DMS 273 (cell line): ENCODE measurements around the gene COL4A2.
A peak's percentile ranks its signal among the peaks of the same experiment; 100 is the strongest.
"Not testable (repeated sequence)": the region's sequence is repeated elsewhere in the genome, so short reads cannot be mapped to it uniquely, and the experiment has no call there.

Source experiments
- DNase-seq: peaks from one replicate; lab custom pipeline; 2025; ENCODE audit not compliant: unreplicated experiment; lab: John Stamatoyannopoulos, UW

COL4A2 gene

DNA sequence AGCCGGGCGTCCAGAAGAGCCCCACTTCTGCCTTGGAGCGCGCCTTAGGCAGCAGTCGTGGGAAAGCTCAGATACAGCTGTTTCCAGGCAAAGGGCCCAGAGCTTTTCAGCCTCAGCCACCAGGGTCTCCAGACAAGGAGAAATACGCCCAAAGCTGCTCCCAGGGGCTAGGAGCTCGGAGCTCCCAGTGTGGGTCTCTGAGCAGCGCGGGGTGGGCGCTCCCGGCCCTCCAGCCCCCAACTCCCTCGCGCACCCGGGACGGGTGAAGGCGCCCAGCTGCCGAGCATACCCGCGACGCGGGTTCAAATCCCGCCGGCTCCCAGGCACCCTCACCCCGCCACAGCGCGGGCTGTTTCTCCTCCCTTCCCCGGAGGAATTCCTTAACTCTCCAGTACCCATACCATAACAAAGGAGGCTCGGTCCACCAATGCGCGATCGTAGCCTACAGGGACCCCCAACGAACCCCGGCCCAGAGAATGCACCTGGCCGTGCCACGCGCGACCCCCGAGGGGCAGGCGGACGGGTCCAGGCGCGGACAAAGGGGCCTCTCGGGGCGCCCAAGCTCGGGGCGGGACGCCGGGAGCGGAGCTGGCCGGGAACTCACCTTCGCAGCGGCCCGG, 634 bp upstream of the COL4A2 start:
- DNase-seq = peak; percentile 41

DNA sequence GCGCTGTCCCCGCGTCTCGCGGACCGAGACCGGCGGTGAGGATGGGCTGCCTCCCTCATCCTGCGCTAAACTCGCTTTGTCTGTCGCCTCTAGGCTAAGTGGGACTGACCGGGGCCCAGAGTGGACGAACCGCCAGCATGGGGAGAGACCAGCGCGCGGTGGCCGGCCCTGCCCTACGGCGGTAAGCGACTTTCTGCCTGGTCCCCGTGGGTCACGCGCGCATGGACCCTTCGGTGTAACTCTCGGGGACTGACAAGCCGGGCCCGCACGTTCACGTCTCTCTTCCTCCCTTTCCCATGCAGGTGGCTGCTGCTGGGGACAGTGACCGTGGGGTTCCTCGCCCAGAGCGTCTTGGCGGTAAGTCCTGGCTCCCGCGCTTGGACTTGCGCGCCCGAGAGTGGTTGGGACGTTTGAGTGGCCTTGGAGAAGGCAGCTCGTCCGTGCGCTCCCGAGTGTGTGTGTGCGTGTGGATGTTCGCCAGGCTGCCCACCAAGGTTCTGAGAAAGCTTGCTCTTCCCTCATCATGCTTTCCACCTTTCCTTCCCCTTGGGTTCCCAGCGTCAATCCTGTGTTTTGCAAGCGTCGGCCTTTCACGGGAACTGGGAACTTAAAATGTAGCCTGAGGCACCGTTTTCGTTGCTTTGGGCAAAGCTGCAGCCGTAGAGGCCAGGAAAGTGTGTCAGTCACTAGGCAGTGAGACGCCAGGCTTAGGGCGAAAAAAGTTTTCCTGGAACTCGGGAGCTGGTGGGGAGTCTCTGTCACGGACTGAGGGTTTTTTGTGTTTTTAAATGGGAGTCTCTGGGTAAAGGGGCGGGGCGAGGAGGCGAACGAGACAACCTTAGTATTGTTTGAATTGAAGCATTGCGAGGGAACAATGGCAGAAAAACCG, 927 bp downstream of the COL4A2 start:
- peak; percentile 42 for DNase-seq

DNA sequence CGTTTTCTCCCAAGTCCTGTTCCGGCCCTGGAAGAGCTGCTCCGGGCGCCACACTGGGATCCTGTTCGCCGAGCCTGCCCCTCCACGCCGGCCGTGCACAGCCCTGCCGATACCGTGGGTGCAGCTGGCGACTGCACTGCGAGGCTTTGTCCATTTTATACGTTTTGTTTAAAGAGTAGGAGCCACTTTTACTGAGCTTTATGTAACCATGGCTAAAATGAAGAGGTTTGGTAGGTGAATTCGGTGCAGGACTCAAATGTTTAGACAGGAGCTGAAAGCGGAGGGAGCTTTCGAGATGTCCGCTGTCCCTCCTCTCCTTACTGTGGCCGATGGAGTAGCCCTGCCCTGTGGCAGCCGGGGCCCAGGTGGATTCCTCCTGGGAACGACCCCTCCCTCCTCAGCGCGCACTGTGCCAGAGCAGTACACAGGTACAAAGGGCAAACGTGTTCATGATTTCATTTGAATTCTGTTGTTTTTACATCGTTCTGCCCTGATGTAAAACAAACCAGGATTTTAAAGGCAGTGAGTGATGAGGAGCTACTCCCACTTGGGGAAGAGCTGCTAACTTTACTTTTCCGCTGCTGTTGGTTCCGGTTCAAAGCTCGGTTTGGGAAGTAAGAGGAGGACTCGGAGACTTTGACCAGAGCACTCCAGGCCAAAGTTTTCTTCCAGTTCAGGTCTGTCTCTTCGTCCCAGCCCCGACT, 1.7 kb downstream of the COL4A2 start:
- DNase-seq = no peak

DNA sequence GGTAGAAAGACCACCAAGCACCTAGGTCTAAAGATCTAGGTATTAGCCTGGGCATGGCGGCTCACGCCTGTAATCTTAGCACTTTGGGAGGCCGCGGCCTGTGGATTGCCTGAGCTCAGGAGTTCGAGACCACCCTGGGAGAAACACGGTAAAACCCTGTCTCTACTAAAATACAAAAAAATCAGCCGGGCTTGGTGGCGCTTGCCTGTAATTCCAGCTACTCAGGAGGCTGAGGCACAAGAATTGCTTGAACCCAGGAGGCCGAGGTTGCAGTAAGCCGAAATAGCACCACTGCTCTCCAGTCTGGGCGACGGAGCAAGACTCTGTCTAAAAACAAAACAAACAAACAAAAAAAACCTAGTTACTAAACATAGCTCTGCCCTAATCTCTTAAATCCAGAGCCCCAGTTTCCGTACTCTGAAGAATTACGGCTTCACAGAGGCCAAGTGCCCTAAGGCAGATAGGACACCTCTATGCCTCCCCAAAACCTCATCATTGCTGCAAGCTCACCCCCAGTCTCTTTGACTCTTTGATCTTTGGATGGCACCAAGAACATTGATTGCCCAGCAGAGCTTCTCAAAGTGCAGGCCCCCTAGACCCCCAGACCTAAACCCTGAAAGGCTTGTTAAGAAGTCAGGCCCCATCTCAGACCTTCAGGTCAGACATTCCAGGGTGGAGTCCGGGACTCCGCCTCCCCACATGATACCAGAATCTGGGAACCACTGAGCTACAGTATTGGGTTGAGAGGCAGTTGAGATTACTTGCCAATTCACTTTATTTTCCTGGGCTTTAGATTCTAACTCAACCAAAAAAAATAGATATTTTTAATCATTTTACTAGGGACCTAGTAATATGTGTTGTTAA, 2.8 kb downstream of the COL4A2 start:
- DNase-seq = no peak

DNA sequence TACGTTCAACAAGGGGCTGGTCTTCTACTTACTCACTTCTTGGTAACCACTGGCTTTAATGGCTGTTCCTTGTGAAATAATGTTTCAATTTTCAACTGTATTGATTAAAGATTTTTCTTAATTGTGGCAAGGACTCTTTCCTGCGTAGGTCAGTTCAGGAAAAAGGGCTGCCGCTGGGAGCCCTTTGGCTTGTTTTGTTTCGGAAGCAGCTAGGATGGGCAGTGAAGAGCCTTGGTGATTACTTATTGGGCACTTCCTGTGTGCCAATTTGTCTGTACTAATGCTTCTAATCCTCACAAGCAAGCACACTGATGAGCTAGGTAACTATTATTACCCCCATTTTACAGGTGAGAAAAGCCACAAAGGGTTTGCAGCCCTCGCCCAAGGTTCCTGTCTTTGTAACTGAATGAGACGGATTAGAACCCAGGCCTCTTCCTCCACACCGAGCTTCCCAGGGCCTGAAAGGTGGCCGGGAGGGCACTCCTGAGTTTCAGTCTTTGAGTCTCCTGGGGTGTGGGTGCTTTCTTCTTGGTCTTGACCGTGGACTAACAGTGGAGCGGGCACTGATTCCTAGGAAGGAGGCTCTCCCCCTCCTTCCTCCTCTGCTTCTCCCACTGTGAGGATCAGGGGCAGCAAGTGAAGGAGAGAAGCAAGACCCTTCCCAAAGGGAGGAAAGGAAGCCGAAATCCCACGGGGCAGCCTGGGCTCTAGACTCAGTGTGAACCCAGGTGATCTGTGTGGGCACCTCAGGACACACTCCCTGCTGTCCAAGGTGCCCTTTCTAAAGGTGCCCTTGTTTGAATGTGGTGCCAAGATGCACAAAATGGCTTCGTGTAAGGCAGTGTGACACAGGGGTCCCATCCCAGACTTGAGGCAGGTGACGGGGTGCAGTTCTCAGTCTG, 3.7 kb downstream of the COL4A2 start:
- no peak for DNase-seq

DNA sequence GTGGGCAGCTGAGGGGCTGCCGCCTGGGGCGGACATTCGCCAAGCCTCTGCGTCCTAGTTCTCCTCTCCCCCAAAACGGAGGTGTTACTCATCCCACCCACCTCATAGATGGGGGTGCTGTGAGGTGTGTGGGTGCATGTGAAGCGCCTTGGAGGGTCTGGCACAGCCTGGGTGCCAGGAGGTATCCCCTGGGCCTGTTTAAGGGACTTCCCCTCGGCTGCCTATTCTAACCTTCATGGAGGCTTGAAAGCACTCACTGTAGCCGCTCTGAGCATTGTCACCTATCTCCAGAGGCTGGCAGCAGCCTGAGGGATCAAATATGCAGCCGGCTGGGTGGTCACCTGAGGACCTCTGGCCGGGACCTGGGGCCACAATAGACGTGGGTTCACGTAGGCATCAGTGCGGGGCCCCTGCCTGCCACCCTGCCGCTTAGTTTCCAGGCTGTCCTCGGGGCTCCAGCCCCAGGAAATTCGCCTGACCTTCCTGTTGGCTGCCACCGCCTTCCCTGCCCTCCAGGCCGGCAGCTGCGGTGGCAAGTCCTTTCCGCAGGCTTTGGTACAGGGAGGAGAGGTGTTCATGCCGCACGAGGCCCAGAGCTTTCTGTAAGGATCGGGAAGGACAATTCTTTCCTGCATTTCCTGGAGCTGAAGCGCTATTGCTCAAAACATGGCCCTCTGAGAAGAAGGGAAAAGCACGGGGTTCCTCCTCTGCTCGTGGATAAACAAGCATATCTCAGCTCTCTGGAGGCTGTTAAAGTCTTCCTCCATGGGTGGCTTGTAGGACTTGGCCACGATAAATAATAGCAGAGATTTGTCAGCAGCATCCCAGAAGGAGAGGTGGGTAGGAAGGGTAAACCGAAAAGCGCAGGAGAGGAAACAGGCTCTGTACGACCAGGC, 4.6 kb downstream of the COL4A2 start:
- no peak for DNase-seq

DNA sequence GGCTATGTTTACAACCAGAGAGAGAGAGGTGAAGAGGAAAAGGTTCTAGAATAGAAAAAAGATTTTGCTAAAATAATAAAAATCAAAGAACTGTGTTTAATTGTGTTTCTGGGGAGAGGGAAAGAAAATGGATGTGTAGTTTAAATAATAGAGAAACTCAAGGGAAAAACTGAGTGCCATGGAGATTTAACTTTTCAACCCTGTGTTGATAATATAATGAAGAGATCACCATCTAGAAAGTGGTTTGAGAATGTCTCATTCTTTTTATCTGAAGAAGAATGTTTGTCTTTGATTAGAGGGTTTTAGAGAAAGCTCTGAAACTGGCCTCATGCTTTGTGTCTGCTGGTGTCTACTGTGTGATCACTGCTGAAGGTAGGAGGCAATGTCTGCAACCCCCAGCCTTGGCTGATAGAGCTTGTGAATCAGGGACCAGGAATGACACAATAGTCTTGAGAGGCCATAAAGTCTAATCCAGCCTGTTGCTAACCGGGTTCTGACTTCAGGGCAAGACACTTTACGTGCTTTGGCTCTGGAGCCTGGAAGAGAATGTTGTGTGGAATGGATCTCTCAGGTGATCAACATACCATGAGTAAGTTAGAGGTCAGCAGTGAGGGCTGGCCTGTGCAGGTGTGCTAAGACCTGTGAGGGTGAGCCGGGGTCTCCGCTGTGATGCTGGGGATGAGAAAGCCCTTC, 5.4 kb downstream of the COL4A2 start:
- no peak for DNase-seq

DNA sequence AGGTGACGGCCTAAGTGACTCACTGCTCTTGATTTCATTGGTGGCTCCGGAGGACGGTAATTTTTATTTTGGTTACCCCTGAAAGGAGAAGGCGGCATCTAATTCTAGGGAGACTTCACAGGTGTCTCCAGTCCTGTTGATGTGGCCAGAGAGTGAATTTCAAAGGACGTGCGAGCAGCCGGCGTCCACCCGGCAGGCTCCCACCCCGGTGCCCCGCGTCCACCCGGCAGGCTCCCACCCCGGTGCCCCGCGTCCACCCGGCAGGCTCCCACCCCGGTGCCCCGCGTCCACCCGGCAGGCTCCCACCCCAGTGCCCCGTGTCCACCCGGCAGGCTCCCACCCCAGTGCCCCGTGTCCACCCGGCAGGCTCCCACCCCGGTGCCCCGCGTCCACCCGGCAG, 6.2 kb downstream of the COL4A2 start:
- DNase-seq = not testable (repeated sequence)

DNA sequence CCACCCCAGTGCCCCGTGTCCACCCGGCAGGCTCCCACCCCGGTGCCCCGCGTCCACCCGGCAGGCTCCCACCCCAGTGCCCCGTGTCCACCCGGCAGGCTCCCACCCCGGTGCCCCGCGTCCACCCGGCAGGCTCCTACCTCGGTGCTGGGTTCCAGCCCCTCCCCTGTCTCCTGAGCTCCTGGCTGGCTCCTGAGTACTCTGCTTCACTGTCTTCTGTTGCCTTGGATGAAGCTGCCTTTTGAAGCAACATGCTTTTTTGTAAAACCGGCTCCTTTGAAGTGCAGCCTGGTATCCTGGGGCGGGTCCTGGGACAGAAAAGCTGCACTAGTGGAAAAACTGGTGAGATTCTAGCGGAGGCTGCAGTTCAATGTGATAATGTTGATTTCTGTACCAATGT, 6.6 kb downstream of the COL4A2 start:
- DNase-seq = not testable (repeated sequence)

DNA sequence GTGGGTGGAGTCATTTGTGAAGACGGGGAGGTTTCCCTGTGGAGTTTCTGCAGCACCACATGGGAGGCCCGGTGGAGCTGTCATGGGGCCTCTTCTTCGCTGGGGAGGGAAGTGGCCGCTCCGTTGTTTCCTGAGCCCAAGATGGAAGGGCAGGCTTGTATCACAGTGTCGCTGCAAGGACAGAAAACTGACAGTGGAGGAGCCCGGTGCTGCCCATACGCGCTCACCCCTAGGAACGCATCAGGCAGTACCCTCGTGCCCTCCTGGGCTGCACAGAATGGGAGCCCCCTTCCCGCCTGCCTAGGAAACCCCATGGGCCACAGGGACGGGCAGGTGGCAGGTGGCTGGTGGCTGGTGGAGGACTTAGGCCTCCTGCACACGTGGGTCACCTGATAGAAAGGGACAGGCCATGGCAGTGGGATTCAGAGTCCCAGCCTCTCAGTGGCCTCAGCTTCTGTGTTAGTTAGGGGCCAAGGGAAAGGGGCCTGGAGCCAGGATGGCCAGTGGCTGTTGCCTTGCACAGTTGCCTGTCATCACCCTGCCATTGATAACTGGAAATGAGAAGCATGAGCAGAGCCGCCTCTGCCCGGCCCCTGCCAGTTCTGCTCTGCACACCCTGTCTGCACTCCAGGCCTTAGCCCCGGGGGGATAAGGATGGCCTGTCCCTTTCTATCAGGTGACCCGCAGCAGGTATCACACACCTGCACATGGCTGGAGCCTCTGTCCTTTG, 7.6 kb downstream of the COL4A2 start:
- no peak for DNase-seq

DNA sequence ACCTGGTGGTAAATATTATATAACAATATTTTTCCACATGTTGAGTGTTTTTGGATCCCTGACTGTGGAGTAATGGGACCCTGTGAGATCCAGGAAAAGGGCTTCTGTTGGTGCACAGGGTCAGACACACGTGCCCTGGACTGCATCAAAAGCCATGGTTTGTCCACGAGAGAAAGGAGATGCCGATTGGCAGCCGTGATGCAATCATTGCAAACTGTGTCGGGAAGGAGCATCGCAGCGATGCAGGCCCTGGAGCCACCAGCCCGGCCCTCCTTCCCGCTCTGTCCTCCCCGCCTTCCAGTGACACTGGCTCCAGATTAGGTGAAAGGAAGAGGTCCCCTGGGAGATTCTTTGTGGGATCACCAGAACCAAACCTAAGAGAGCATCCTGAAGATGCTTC, 9.1 kb downstream of the COL4A2 start:
- no peak for DNase-seq

DNA sequence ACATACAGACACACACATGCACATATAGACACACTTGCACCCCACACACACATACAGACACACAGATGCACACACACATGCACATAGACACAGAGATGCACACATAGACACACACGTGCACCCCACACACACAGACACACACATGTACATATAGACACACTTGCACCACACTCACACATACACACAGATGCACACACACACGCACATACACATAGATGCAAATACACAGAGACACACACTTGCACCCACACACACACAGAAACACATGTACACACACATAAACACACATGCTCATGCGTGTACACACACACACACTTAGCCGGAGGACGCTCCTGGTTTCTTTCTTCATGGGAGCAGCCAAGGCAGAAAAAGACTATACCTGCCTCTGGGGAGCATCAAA, 10.0 kb downstream of the COL4A2 start:
- no peak for DNase-seq

DNA sequence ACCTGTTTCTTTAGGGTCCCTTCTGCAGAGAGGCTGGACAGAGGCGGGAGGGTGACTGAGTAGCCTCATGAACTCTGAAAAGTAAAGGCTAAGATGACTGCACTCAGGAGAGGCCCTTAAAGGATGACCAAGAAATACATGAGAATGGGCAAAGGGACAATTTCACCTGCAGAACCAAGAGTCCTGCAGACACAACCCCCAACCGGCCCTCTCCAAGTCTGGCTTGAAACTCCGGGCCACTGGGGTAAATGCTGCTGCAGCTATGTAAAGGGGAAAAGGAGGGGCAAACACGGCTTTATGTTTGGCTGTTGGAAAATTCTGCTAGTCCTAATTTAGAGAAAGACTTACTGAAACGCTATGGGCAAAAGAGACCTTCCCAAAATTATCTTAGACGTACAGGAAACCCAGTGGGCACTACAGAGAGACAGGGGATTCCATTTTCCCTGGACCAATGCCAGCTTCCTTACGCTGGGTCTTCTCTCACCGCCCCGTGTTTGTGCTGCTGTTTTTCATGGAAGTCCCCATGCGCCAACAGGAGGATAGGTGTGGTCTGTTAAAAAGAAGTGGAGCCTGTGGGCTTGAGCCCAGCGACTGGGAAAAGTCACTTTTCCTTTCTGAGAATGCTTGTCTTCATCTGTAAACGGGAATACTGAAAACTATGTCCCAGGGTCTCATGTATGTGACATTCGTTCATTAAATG, 10.6 kb downstream of the COL4A2 start:
- no peak for DNase-seq

DNA sequence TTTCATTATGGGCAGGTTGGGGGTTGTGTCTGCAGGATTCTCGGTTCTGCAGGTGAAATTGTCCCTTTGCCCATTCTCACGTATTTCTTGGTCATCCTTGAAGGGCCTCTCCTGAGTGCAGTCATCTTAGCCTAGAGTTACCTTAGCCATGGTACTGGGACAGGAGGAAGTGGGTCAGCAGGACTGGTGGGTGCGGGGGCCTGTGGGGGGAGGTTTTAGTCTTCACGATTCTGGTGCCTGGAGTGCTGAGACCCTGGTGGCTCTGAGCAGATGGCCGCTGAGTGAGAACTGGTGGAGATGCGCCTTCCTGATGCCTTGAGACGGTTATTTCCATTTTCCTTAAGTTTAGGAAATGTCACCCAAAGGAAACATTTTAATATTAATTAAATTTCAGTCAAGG, 11.8 kb downstream of the COL4A2 start:
- no peak for DNase-seq

DNA sequence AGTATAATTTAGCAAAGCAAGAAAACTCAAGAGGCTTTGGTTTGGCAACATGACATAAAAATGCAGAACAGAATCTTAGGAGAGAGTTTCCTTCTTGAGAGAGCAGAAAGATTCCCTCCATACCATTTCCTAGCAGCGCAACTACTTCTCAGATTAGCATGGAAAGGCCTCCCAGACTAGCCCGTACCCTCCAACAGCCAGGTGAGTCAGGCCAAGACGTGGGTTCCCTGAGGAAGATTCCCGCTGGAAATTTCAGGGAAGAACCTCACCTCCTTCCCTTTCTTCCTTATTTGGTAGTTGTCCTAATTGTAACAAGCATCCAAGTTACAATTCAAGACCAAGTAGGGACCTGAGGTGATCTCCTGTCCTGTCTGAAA, 12.3 kb downstream of the COL4A2 start:
- no peak for DNase-seq

DNA sequence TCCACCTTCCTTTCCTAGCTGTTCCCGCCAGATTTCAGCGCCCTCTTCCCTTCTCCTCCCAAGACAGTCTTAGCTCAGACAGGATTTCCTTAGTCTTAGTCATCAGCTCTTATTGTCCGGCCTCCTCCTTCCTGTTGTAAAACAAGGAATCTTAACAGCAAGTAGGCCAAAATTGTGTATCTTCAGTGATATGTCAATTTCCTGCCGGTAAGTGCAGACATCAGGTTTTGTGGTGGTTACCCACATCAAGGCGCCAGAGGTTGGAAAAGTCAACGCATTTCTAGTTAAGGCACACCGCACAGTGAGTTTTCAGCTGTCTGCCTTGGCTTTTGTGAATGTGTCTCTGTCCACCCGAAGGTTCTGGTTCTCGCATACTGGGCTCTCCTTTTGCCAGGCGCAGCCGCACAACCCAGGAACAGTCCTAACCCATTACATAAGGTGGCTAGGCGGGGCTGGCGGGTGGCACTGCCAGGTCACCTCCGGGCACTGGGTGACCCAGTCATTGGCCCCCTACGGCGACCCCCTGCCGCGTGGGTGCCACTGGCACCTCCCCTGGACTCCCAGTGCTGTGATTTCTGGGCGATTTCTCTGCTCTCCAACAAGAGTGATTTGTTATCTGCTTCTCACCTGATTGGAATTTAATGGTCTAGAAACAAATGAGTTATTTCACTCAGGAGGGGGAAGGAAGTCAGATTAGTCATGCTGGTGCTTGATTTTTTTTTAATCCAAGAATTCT, 12.9 kb downstream of the COL4A2 start:
- no peak for DNase-seq

DNA sequence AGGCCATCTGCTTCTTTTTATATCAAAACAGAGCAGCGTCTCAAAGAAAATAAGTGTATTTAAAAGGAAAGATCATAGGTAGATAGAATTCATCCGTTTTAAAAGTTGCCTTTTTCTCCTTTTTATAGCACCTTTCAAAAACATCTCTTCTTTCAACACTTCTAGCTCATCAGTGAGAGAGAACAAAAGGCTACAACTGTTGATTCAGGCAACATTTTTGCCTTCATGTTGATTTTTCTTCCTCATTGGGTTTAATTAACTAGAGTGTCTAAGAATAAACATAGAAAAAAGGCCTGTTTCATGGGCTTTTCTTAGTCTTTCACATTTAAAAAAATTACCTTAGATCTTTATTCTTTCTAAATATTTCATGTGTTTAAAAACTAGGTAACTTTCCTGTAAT, 13.6 kb downstream of the COL4A2 start:
- no peak for DNase-seq
